ENCODE results near the gene OOSP3.
"Not testable (repeated sequence)": the region's sequence is repeated elsewhere in the genome, so short reads cannot be mapped to it uniquely, and the experiment has no call there.

The OOSP3 gene, protein sequence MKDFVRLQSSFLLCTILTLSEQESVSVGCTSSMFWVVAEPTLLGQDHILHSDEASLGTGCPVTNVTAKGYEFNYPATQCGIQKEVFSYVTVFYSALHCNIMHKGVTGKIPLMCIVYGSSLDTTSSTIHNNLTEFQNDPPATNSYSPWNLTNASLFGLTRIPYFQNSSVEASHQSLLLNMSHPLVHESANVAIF

DNA sequence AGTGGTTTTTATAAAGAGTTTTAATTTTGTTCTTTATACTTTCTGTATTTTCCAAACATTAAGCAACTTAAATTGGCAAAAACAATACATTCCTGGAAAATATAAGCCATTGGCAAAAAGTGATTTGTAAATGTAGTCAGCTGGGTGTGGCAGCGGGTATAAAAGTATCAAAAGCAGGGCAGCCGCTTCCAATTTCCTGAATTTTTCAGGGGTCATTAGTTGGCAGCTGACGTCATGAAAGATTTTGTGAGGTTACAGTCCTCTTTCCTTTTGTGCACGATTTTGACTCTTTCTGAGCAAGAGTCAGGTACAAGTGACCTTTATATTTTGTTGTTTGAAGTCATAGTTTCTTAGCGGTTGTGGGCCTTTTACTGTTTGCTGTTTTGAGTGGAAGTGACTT lies at the start of gene OOSP3:
TSS of gene OOSP3 (plus strand) at position 208 of the 400 bp plus-strand sequence. CDS start at position 235, 27 bp downstream.
- DNase-seq: no peak
- in situ Hi-C loops (cut with HindIII; ENCODE audit: low pct_ligation_motif_present, low pct_unique_long_range_greater_than_20kb, low sequenced_read_pairs): no loop called here

DNA sequence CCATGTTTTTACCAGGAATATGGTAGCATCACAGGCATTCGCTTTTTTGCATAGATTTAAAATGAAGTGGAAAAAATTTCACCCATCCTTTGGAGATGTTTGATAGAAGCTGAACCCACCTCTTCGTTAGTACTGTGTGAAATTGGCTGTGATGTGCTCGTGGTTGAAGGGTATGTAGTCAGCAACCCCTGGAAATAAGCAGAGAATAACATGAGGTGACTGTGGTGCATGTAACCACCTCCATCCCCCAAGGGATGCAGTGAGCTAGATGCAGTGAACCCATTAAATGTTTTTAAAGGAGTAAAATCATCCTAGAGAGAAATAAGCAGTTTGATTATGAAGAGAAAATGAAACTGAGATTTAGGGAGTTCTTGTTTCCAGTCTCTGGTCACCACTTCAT lies 49.2 kb upstream of the OOSP3 start:
- in situ Hi-C loops (cut with HindIII; ENCODE audit: low pct_ligation_motif_present, low pct_unique_long_range_greater_than_20kb, low sequenced_read_pairs): no loop called here

DNA sequence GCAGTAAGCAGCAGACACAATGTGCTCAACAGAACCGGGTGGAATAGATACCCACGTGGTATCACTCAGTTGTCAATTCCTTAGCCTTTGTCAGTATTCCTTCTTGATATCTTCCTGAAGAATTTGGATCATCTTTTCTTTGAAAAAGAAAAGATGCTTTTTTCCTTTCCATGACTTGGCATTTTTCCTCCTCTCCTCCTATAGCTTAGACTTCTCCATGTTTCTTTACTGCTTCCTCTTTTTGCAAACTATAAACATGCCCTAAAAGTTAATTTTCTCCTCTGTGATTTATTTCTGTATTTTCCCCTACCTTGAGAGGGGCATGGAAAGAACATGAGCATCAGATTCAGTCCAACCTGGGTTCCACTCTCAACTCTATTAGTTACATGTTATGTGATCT lies 45.0 kb upstream of the OOSP3 start:
- no peak for DNase-seq
- in situ Hi-C loops (cut with HindIII; ENCODE audit: low pct_ligation_motif_present, low pct_unique_long_range_greater_than_20kb, low sequenced_read_pairs): no loop called here

More for the DNA sequence above, 49.2 kb upstream of the OOSP3 start:
- DNase-seq: no peak

DNA sequence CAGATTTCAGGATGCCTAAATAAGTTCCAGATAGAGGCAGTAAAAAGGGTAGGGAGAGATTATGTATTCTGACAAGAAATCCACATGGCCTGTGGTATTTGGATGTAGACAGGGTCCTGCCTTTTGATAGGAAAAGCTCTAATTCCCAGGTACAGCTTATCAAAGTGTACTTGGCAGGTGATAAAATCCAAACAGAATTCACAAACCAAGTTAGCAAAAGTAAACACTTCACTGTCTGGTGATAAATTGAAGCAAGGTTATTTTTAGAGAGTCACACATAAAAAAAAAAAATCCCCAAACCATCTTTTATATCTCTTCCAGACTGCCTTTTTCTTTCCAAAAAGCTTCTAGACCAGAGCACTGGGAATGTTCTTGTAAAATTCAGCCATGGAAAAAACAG lies 39.0 kb upstream of the OOSP3 start:
- DNase-seq: no peak
- in situ Hi-C loops (cut with HindIII; ENCODE audit: low pct_ligation_motif_present, low pct_unique_long_range_greater_than_20kb, low sequenced_read_pairs): no loop called here

DNA sequence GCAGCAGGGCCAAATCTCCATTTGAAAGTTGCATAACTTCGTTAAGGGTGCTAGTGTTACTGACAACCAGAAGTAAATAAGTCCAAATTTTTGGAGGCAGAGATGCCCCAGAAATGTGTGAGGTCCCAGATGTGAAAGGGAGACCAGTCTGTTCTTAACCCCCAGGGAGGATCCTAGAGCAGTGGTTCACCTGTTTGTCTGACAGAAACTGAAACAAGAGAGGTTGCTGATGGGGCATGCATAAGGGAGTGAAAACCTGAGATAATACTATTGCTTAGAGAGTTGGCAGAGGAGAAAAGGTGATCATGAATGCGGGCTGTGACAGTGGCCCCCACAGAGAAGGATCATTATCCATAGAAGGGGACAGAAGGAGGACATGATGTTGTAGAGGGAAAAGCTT lies 37.1 kb upstream of the OOSP3 start:
- DNase-seq: no peak
- in situ Hi-C loops (cut with HindIII; ENCODE audit: low pct_ligation_motif_present, low pct_unique_long_range_greater_than_20kb, low sequenced_read_pairs): no loop called here

DNA sequence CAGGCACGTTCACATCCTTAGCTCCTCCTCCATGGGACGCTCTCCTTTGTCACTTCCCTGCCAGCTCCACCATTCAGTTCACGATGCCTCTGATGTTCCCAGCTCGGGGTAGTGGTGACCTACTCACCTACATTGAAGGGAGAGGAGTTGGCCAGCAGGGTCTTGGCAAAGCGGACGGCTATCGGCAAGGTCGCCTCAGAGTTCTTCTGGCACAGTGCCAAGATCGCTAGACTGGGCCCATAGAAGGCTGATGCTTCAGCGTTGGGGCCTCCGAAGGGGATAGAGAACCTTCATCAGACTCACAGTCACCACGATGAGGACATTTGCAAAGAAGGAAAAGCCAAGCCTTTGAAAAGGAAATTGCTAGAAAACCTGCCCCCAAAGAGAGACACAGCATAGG lies 36.3 kb upstream of the OOSP3 start:
- in situ Hi-C loops (cut with HindIII; ENCODE audit: low pct_ligation_motif_present, low pct_unique_long_range_greater_than_20kb, low sequenced_read_pairs): no loop called here
- DNase-seq: no peak

DNA sequence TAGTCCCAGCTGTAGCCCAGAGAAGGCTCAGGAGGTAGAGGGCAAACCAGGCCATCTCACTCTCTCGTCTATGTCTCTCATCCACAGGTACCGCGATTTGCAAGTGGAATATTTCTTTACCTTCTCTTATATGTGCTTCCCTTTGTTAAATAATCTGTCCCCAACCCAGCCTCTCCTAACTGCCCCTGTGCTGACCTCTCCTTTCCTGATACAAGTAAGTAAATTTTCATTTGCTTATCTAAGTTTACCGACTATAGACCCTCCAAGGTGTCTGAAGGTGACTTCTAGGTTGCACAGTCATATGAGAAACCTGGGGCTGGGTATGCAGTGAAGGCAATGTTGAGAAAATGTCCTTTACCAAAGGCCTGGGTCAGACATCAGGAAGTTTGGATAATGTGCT lies 33.2 kb upstream of the OOSP3 start, which contains the start of gene CBLIF:
TSS of gene CBLIF (minus strand) at position 101 of the 400 bp plus-strand sequence. CDS start at position 55, 46 bp downstream.
- DNase-seq: no peak

DNA sequence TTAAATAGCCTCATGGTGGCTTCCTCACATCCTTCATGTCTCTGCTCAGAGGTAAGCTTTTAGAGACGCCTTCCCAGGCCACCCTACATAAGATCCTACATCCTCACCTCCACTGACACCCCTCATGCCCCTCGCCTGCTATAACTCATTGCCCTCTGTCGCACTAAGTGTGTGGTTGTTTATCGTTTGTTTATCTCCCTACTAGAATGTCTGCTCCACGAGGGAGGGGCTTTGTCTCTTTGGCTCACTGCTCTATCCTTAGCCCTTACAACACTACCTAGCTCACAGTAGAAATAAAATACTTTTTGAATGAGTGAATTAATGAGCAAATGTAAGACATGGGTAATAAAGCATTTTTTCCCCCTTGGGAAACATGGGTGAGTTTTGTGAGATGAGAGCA lies 32.0 kb upstream of the OOSP3 start:
- DNase-seq: no peak
- in situ Hi-C loops (cut with HindIII; ENCODE audit: low pct_ligation_motif_present, low pct_unique_long_range_greater_than_20kb, low sequenced_read_pairs): no loop called here

More for the DNA sequence above, 33.2 kb upstream of the OOSP3 start, which contains the start of gene CBLIF:
- in situ Hi-C loops (cut with HindIII; ENCODE audit: low pct_ligation_motif_present, low pct_unique_long_range_greater_than_20kb, low sequenced_read_pairs): no loop called here

DNA sequence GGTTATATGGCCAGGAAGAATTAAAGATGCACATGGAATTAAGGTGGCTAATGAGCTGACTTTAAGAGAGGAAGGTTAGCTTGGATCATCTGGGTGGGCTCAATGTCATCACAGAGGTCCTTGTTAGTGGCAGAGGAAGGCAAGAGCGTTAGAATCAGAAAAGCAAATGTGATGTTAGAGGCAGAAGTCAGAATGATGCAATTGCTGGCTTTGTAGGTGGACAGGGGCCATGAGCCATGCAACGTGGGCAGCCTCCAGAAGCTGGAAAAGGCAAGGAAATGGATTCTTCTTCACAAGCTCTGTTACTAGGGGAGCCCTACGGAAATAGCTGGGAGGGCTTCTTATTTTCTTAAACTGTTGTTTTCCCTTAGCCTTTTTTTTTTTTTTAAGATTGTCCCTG lies 31.0 kb upstream of the OOSP3 start:
- in situ Hi-C loops (cut with HindIII; ENCODE audit: low pct_ligation_motif_present, low pct_unique_long_range_greater_than_20kb, low sequenced_read_pairs): no loop called here
- no peak for DNase-seq

DNA sequence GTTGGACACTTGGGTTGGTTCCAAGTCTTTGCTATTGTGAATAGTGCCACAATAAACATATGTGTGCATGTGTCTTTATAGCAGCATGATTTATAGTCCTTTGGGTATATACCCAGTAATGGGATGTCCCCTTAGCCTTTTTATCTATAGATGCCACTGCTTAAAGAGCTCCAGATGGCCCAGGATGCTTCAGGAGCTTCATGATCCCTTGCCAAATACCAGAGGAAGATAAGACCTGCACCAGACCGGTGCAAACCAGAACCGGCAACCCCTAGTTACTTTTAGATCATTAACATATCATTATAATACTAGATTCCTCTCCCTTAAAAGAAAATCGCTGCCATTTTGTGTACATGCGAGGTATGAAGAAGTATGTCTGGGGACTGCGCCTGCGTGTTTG lies 30.1 kb upstream of the OOSP3 start:
- DNase-seq; in situ Hi-C loops (cut with HindIII; ENCODE audit: low pct_ligation_motif_present, low pct_unique_long_range_greater_than_20kb, low sequenced_read_pairs): not testable (repeated sequence)

DNA sequence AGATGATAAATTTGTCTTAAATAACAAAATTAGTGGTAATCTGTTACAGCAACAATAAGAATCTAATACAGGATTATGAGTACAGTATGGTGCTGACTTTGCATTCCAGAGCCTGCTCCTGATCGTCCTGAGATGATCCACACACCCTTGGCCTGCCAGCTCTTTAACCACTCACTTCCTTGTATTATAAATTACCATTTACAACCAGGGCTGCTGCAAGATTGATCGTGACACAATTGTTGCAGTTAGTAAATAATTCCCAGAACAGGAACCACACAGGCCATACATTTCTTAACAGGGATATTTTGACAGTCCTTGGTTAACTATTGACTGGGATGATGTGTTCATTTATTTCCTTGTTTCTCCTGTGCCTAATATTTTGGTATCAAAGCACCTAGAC lies 29.5 kb upstream of the OOSP3 start:
- in situ Hi-C loops (cut with HindIII; ENCODE audit: low pct_ligation_motif_present, low pct_unique_long_range_greater_than_20kb, low sequenced_read_pairs): no loop called here
- DNase-seq: peak; percentile 58

DNA sequence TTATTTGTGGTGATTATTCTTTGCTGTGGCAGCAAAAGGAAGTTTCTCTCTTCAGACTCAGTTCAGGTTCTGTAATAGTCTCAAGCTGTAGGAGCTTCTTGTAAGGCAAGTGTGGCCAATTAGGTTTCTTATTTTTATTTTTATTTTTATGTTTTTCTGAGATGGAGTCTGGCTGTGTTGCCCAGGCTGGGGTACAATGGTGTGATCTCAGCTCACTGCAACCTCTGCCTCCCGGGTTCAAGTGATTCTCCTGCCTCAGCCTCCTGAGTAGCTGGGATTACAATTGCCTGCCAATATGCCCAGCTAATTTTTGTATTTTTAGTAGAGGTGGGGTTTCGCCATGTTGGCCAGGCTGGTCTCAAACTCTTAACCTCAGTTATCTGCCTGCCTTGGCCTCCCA lies 29.0 kb upstream of the OOSP3 start:
- DNase-seq; in situ Hi-C loops (cut with HindIII; ENCODE audit: low pct_ligation_motif_present, low pct_unique_long_range_greater_than_20kb, low sequenced_read_pairs): not testable (repeated sequence)

DNA sequence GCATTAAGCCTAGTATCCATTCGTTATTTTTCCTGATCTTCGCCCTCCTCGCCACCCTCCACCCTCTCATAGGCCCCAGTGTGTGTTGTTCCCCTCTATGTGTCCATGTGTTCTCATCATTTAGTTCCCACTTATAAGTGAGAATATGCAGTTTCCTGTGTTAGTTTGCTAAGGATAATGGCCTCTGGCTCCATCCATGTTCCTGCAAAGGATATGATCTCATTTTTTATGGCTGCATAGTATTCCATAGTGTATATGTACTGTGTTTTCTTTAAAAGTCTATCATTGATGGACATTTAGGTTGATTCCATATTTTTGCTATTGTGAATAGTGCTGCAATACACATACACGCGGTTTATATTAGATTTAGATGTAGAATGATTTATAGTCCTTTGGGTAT lies 27.2 kb upstream of the OOSP3 start:
- DNase-seq; in situ Hi-C loops (cut with HindIII; ENCODE audit: low pct_ligation_motif_present, low pct_unique_long_range_greater_than_20kb, low sequenced_read_pairs): not testable (repeated sequence)

DNA sequence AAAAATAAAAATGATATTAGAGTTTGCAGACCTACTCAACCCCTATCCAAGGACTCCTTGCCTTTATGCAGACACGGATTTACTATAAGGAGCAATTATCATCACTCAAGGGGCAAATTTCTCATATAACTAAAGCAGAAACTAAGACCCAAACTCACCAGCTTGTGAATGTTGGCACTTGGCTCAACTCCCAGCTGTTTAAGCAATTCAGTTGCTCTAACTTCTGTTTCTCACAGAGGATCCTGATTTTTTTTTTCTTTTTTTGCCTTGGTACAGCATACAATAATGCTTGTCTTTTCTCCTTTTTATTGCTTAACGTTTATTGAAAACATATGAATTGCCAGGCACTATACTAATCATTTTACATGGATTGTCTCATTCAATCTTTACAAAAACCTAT lies 23.7 kb upstream of the OOSP3 start:
- in situ Hi-C loops (cut with HindIII; ENCODE audit: low pct_ligation_motif_present, low pct_unique_long_range_greater_than_20kb, low sequenced_read_pairs): no loop called here

DNA sequence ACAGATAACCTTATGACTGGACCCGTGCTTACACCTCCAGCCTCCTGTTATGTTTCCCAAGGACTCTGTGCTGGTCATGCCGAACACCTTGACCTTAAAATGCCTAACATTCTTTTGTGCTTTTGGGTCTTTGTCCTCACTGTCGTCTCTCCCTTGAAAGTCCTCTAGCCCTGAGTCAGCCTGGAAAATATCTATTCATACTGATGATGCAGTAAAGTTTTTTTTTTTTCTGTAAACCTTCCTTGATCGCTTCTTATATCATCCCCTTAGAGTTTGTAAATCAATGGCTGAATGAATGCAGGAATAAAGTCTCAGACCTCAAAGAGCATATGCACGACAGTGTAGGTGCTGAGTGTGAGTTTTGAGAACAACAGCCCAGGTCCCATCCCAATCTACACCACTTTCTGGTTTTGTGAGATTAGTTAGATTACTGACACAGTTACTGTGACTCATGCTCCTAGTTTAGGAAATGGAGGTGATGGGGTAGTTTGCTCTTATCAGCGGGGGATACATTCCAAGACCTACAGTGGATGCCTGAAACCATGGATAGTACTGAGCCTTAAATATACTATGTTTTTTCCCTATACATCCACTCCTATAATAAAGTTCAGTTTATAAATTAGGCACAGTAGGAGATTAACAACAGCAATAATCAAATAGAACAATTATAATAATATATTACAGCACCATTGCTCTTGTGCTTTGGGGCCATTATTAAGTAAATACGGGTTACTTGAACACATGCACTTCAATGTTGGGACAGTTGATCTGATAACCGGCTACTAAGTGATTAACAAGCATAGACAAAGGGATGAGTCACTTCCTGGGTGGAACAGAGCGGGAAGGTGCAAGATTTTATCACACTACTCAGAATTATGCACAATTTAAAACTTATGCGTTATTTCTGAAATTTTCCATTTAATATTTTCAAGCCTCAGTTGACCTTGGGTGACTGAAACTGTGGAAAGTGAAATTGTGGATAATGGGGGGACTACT lies 20.8 kb upstream of the OOSP3 start:
- no peak for DNase-seq
- in situ Hi-C loops (cut with HindIII; ENCODE audit: low pct_ligation_motif_present, low pct_unique_long_range_greater_than_20kb, low sequenced_read_pairs): no loop called here

More for the DNA sequence above, 23.7 kb upstream of the OOSP3 start:
- no peak for DNase-seq

DNA sequence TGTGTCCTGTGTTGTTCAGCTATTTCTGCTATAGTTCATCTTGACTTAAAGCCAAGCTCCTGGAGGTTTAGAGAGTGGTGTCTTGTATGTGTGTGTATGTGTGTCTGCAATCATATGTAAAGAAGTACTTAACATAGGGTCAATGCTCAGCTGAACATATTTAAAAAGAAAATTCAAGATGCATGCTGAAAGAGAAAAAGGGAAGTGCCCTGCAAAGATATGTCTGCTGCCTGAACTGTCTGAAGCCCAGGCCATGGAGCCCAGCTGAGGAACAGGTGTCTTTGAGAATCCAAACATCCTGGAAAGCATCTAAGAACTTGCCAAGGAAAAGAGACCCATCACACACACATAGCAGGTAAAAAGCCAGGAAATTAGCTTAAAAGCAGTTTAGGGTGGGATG lies 18.9 kb upstream of the OOSP3 start:
- in situ Hi-C loops (cut with HindIII; ENCODE audit: low pct_ligation_motif_present, low pct_unique_long_range_greater_than_20kb, low sequenced_read_pairs): no loop called here
- DNase-seq: no peak

DNA sequence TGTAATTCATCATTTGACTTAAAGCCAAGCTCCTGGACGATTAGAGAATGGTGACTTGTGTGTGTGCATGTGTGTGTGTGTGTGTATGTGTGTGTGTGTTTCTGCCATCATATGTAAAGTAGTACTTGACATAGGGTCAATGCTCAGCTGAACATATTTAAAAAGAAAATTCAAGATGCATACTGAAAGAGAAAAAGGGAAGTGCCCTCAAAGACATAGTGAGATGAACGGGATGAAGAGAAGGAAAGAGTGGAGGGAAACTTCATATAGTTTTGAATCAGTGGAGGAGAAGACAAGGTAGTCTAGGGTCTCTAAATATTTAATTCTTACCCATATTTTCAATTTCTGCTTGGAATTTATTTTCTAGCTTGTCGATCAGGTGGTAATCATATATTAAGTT lies 16.3 kb upstream of the OOSP3 start:
- in situ Hi-C loops (cut with HindIII; ENCODE audit: low pct_ligation_motif_present, low pct_unique_long_range_greater_than_20kb, low sequenced_read_pairs): no loop called here
- no peak for DNase-seq

DNA sequence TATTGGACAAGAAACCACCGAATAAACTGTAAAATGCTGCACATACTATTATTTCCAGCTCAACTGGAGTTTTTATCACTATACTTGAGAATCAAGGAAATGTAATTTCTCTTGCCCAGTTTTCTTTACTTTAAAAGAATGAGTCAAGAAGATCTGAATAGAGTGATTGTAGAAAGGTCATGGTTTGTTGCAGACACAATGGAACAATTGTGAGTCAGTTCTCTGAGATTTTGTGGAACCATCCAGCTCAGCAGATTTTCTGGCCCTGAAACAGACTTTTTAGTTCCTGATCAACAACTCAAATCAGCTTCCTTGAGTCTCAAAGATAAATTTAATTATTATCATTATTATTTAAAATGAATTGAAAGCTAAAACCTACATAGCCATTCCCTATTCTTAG lies 13.6 kb upstream of the OOSP3 start:
- no peak for DNase-seq
- in situ Hi-C loops (cut with HindIII; ENCODE audit: low pct_ligation_motif_present, low pct_unique_long_range_greater_than_20kb, low sequenced_read_pairs): no loop called here

DNA sequence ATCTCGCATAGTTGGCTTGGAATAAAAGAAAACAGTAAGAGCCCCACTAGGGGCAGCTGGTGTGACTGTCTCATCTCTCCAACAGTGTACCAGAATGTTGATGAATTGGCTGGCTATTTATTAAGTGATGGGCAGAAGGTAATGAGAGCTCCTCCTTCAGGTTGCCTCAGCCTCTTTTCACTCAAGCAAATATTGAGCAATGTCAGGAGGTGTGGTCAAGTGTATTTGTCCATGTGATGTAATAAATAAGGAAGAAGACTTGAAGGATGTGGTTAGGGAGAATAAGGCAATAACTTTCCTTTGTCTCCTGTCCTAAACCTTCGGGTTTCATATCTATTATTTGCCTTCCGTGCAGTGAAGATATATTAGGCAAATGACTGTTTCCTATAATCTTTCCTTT lies 12.2 kb upstream of the OOSP3 start, which contains the start of gene TCN1:
TSS of gene TCN1 (minus strand) at position 91 of the 400 bp plus-strand sequence. CDS start at position 74, 17 bp downstream.
- in situ Hi-C loops (cut with HindIII; ENCODE audit: low pct_ligation_motif_present, low pct_unique_long_range_greater_than_20kb, low sequenced_read_pairs): no loop called here
- DNase-seq: no peak
